ENCODE data around the gene MAP3K5.
"Not testable (repeated sequence)": the region's sequence is repeated elsewhere in the genome, so short reads cannot be mapped to it uniquely, and the experiment has no call there.

Gene MAP3K5

GRCh38 chr6:136599329-136600011 lies 192.8 kb downstream of the MAP3K5 start:
- DNase-seq: no peak

GRCh38 chr6:136598048-136598447 lies 194.2 kb downstream of the MAP3K5 start:
- no peak for DNase-seq

GRCh38 chr6:136594671-136595070 lies 197.6 kb downstream of the MAP3K5 start:
- no peak for DNase-seq

GRCh38 chr6:136593748-136594490 lies 198.4 kb downstream of the MAP3K5 start:
- no peak for DNase-seq

- no peak for DNase-seq
These were observed 199.2 kb downstream of the MAP3K5 start for GRCh38 chr6:136592930-136593673.

GRCh38 chr6:136591617-136592016 lies 200.7 kb downstream of the MAP3K5 start:
- DNase-seq: no peak

GRCh38 chr6:136590846-136591245 lies 201.4 kb downstream of the MAP3K5 start:
- DNase-seq: not testable (repeated sequence)

- DNase-seq: no peak
These were observed 204.8 kb downstream of the MAP3K5 start for GRCh38 chr6:136587527-136587926.

- no peak for DNase-seq
These were observed 206.0 kb downstream of the MAP3K5 start for GRCh38 chr6:136586295-136586694.

GRCh38 chr6:136585523-136585922 lies 206.8 kb downstream of the MAP3K5 start:
- not testable (repeated sequence) for DNase-seq

- DNase-seq: not testable (repeated sequence)
These were observed 208.0 kb downstream of the MAP3K5 start for GRCh38 chr6:136584290-136584689.

- no peak for DNase-seq
These were observed 209.4 kb downstream of the MAP3K5 start for GRCh38 chr6:136582711-136583471.

GRCh38 chr6:136579800-136580199 lies 212.5 kb downstream of the MAP3K5 start:
- no peak for DNase-seq

- DNase-seq: no peak
These were observed 215.5 kb downstream of the MAP3K5 start for GRCh38 chr6:136576821-136577220.

GRCh38 chr6:136571496-136571895 lies 220.8 kb downstream of the MAP3K5 start:
- DNase-seq: no peak

GRCh38 chr6:136571065-136571464 lies 221.2 kb downstream of the MAP3K5 start:
- no peak for DNase-seq

- no peak for DNase-seq
These were observed 224.1 kb downstream of the MAP3K5 start for GRCh38 chr6:136568129-136568528.

GRCh38 chr6:136567688-136568087 lies 224.6 kb downstream of the MAP3K5 start:
- DNase-seq: no peak

- DNase-seq: no peak
These were observed 225.4 kb downstream of the MAP3K5 start for GRCh38 chr6:136566851-136567250.

GRCh38 chr6:136566007-136566487 lies 226.2 kb downstream of the MAP3K5 start:
- no peak for DNase-seq

- DNase-seq: no peak
These were observed 228.1 kb downstream of the MAP3K5 start for GRCh38 chr6:136564180-136564579.

- DNase-seq: no peak
These were observed 228.7 kb downstream of the MAP3K5 start for GRCh38 chr6:136563386-136564152.
